ENCODE data around the gene CREB3. TPM values are rescaled to one million over a fixed set of nuclear protein-coding genes. Genes with fewer than 3 reads are reported as not detected.
A peak's percentile ranks its signal among the peaks of the same experiment; 100 is the strongest.

Gene CREB3
- total RNA-seq, 1 experiment from 2014 or later, result 22.4 TPM

DNA sequence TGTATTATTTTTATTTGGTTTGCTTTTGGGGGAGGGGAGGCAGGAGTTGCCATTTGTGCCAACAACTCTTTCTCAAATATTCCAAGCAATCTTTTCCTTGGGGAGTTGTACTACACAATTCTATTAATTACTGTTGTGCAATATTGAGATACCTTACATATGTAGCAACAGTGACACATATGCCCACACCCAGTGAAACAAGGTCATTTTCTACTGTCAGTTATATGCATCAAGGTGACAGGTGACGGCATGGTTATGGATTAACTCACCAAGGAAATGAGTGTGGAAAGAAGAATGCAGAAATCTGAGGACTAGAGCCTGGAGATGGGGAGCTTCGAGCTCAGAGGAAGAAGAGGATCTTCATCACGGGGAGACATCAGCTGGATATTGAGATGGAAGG, 39.5 kb downstream of the CREB3 start:
- peak overlapping the region; percentile 45; the same call in 1 of the 2 replicates for H3K27ac ChIP-seq
- H3K36me3 ChIP-seq (ENCODE audit: low read depth), result no peaks in the 10 kb centered on the region
- CTCF ChIA-PET, result no interaction called here
- peaks cover 17% of the 10 kb centered on the region for H3F3A ChIP-seq (ENCODE audit: insufficient read depth, low read depth)
- H2AFZ ChIP-seq, result no peak overlapping the region
- no peaks in the 10 kb centered on the region for H4K20me1 ChIP-seq (ENCODE audit: insufficient read depth)
- TF ChIP-seq, protein P1, sequence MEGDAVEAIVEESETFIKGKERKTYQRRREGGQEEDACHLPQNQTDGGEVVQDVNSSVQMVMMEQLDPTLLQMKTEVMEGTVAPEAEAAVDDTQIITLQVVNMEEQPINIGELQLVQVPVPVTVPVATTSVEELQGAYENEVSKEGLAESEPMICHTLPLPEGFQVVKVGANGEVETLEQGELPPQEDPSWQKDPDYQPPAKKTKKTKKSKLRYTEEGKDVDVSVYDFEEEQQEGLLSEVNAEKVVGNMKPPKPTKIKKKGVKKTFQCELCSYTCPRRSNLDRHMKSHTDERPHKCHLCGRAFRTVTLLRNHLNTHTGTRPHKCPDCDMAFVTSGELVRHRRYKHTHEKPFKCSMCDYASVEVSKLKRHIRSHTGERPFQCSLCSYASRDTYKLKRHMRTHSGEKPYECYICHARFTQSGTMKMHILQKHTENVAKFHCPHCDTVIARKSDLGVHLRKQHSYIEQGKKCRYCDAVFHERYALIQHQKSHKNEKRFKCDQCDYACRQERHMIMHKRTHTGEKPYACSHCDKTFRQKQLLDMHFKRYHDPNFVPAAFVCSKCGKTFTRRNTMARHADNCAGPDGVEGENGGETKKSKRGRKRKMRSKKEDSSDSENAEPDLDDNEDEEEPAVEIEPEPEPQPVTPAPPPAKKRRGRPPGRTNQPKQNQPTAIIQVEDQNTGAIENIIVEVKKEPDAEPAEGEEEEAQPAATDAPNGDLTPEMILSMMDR (conservative IDR thresholded peaks at IDR 0.05), result no peak
- BruUV-seq (replicated peaks), result no TSS peak
- no peak overlapping the region for H3K4me3 ChIP-seq
- POLR2A ChIA-PET (ENCODE audit: unreplicated experiment), result interaction anchor here (0.6 kb wide), 1 partner anchor 100 kb away, joined by 5 read pairs; no protein-coding TSS in a partner anchor
- H3K4me2 ChIP-seq, result peak overlapping the region; percentile 26; the same call in 1 of the 2 replicates
- no peaks in the 10 kb centered on the region for H3K9me3 ChIP-seq (ENCODE audit: insufficient read depth, low read depth)
- peaks cover 21% of the 10 kb centered on the region for H3K4me1 ChIP-seq (replicated peaks; ENCODE audit: insufficient read depth)
- peak in 1 of 2 experiments; percentile 77 for DNase-seq
- no peaks in the 10 kb centered on the region for H3K9me2 ChIP-seq (ENCODE audit: insufficient read depth)
- intact Hi-C loops (cut with micrococcal nuclease; ENCODE audit: unreplicated experiment), result no loop called here
- no peaks in the 10 kb centered on the region for H3K79me2 ChIP-seq (ENCODE audit: low read depth)
- no peaks in the 10 kb centered on the region for H3K27me3 ChIP-seq (ENCODE audit: insufficient read depth, low read depth)

DNA sequence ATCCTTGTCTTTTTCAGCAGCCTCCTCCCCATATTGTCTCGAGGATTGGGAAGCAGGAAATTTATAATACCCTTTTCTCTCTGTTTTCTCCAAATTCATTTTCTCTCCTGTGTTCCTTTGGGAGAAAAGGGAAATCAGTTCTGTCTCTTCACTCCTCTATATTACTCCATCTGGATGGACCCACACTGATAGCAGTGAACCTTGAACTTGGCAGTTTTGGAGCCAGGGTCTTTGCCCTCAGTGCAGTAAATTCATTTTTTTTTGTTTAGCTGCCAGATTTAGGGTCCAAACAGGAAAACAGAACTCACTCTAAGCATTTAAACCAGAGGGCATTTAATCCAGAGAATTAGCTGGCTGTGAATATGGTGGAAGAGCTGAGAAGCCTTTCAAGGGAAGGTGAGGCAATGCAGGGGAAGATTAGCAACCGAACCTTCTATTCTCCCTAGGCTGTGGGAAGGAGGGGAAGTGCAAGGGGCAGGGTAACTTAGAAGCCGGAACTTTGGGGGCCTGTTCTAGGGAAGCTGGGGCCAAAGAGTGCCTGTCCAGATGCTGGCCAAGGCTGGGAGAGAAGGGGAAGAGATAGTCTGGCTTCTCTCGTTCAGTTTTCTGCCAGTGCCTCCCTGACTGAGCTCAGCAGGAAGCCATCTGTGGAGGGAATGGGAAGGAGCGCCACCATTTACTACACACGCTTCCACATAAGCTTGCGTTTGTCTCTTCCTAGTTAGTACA, 42.6 kb downstream of the CREB3 start:
- Histone ChIP-seq H3K4me1 (replicated peaks; ENCODE audit: insufficient read depth) (peaks cover 21% of the 10 kb centered on the region), H4K20me1 (ENCODE audit: insufficient read depth) (no peaks in the 10 kb centered on the region), H3K4me2 (no peak overlapping the region), H2AFZ (no peak overlapping the region), H3K4me3 (no peak overlapping the region), H3F3A (ENCODE audit: insufficient read depth, low read depth) (peaks cover 17% of the 10 kb centered on the region), H3K79me2 (ENCODE audit: low read depth) (no peaks in the 10 kb centered on the region), H3K27ac (no peak overlapping the region), H3K9me2 (ENCODE audit: insufficient read depth) (no peaks in the 10 kb centered on the region), H3K9me3 (ENCODE audit: insufficient read depth, low read depth) (no peaks in the 10 kb centered on the region), H3K27me3 (ENCODE audit: insufficient read depth, low read depth) (no peaks in the 10 kb centered on the region), H3K36me3 (ENCODE audit: low read depth) (no peaks in the 10 kb centered on the region)
- BruUV-seq (replicated peaks), result no TSS peak
- CTCF ChIA-PET, result no interaction called here
- TF ChIP-seq, protein P1 (conservative IDR thresholded peaks at IDR 0.05), result no peak
- no peak for TF ChIP-seq EZH2 (IDR thresholded peaks at IDR 0.05; ENCODE audit: low read depth)
- no peak for DNase-seq
- intact Hi-C loops (cut with micrococcal nuclease; ENCODE audit: unreplicated experiment), result no loop called here
- POLR2A ChIA-PET (ENCODE audit: unreplicated experiment), result no interaction called here

DNA sequence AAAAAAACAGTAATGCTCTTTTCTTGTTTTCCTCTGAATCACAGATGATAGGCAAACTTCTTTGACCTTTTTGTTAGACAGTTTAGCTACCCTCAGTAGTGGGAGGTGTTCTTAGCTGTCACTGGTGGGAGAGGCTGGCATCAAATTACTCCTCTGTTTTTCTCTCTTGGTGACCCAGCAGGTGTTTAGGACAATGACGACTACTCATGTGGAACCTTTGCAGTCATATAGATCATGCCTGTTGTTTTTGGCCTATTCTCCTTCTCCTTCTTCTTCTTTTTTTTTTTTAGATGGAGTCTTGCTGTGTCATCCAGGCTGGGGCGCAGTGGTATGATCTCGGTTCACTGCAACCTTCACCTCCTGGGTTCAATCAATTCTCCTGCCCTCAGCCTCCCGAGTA, 43.6 kb downstream of the CREB3 start:
- TF ChIP-seq EZH2 (IDR thresholded peaks at IDR 0.05; ENCODE audit: low read depth), result no peak
- TF ChIP-seq, protein P1 (conservative IDR thresholded peaks at IDR 0.05), result no peak
- H3K4me2 ChIP-seq, result no peak overlapping the region
- no peak overlapping the region for H3K27ac ChIP-seq
- H3K79me2 ChIP-seq (ENCODE audit: low read depth), result no peaks in the 10 kb centered on the region
- H3K27me3 ChIP-seq (ENCODE audit: insufficient read depth, low read depth), result no peaks in the 10 kb centered on the region
- no TSS peak for BruUV-seq (replicated peaks)
- H3K36me3 ChIP-seq (ENCODE audit: low read depth), result no peaks in the 10 kb centered on the region
- no peaks in the 10 kb centered on the region for H4K20me1 ChIP-seq (ENCODE audit: insufficient read depth)
- peaks cover 15% of the 10 kb centered on the region for H3K4me1 ChIP-seq (replicated peaks; ENCODE audit: insufficient read depth)
- H3K4me3 ChIP-seq, result no peak overlapping the region
- no peaks in the 10 kb centered on the region for H3K9me2 ChIP-seq (ENCODE audit: insufficient read depth)
- H3F3A ChIP-seq (ENCODE audit: insufficient read depth, low read depth), result peaks cover 14% of the 10 kb centered on the region
- DNase-seq, result no peak
- H2AFZ ChIP-seq, result no peak overlapping the region
- no peaks in the 10 kb centered on the region for H3K9me3 ChIP-seq (ENCODE audit: insufficient read depth, low read depth)
- intact Hi-C loops (cut with micrococcal nuclease; ENCODE audit: unreplicated experiment), result no loop called here
- POLR2A ChIA-PET (ENCODE audit: unreplicated experiment), result no interaction called here
- CTCF ChIA-PET, result no interaction called here

Measured in PC-9 (cell line).